Fibroblast of skin of abdomen (primary cell): ENCODE measurements around the gene NUAK1.
A peak's percentile ranks its signal among the peaks of the same experiment; 100 is the strongest.

ENCODE experiments used
- DNase-seq: peaks from one replicate; pipeline ENCODE4 v3.0.0-alpha.2; 2013

Gene NUAK1

DNA sequence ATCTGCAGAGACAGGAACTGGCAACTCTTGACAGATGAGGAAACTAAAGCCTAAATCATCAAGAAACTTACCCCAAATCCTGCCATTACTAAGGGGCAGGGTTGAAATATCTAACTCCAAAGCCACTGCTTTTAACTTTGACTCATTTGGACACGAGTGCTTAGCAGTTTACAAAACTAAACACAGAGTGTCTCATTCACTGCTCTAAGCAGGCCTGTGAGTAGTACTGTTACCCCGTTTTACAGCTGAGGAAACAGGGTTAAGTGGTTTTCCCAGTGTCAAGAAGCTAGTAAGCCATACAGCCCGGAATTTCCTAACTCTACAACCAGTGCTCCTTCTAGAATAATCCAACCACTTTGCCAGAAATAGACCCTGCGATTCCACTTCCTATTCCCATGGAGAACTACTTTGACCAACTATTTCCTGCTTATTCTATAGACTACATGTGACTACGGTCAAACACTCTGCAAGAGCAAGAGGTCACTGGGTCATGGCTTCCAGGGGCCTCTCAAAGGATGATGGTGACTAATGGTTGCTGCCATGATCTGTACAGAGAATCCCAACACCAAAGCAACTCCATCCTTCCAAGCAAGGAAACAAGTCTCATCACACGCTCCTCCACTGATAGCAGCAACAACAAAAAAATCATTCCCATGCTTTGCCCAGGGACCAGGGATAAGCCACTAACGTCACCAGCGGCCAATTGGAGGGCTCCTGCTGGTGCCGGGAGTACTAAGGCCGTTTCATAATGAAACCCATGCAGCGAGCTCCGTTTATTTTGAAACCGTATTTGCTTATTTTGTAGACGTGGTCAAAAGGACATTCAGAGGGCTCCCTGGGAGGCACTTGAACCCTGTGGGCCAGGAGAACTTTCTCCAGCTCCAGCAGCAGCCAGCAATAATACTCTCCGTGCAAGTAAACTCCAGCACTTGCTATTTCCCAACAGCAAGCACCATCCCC, 56.3 kb downstream of the NUAK1 start:
- no peak for DNase-seq

DNA sequence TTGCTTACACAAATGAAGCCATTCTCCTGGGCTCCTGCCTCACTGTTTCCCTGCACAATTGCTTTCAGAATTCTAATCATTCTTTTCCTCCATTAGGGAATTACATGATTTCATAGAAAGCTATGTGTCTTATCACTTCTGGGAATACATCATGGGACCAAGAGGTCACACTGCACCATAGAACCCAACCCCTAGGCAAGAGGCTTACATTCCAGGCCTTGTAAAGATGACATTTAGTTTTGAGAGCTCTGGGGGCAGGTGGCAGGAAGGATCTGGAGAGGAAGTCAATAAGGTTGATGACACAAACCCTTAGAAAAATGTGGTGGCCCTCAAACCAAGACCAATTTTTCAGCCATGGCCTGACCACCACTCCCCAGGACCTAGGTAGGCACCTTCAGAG, 57.1 kb downstream of the NUAK1 start:
- peak; percentile 57 for DNase-seq

DNA sequence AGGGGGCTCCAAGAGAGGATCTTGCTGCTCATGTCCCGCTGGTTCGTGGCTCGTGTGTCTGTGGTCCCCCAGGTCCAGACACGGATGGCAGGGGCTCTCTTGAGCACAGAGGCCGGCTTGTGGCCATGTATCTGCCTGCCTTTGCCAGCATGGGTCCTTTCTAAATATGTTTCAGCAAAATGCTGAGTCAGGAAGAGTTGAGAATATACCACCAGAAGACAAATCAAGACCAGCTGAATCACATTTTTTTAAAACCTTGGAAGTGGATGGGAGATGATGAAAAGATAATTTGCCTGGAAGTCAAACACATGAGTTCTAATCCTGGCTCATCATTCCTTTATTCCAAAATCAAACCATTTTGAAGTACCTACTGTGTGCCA, 58.0 kb downstream of the NUAK1 start:
- DNase-seq = peak; percentile 76

DNA sequence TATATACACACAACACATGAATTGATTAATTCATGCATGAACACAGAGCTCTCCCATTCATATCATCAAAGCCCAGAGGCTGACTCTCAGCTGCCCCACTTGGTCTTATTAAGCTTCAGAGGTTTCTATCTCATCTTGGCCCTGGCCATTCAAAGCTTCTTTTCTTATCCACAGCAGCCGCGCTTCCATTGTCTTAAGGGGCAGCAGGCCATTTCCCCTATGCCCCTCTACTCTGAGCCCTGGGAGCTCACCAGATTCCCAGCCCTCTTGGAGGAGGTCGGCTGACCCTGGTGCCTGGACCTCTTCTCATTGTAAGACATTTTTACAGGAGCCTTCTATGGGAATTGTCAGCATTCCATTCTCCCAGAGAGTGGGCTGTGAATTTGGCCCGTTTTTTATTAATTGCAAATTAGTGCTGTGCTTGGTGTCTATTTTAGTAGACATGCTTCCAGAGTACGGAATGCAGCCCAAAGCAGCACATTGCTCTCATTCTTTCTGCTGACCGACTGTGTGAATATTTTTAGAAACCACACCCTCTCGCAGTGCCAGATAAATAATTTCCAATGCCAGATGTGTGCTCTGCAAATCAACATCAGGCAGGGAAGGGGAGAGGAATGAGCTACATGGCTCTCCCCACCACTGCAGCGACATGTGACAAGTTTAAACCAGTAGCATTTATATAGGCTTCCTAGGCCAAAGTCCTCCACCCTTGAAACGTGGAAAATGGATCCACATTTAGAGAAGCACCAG, 58.5 kb downstream of the NUAK1 start:
- DNase-seq = peak; percentile 95

DNA sequence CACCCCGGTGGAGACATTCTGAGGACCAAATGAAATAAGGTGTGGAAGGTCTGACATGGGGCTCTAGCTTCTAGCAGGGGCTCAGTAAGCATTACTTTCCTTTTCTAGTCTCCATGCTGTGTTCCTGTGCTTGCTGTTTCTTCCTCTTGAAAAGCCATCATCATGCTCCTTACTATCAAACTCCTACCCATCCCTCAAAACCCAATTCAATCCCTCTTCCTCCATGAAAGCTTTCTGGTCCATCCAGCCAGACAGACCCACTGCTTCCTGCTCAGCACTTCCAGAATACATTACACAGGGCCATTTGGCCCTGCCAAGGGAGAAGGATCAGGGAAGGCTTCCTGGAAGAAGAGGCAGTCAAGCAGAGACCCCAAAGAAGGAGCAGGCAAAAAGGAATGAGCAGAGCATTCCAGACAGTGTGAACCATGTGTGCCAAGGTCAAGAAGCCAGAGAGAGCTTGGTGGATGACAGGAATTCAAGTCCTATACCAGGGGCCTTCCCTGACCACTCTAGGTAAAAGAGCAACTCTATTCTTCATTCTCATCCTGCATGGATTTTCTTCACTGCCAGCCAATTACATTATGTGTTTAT, 59.5 kb downstream of the NUAK1 start:
- DNase-seq = no peak

DNA sequence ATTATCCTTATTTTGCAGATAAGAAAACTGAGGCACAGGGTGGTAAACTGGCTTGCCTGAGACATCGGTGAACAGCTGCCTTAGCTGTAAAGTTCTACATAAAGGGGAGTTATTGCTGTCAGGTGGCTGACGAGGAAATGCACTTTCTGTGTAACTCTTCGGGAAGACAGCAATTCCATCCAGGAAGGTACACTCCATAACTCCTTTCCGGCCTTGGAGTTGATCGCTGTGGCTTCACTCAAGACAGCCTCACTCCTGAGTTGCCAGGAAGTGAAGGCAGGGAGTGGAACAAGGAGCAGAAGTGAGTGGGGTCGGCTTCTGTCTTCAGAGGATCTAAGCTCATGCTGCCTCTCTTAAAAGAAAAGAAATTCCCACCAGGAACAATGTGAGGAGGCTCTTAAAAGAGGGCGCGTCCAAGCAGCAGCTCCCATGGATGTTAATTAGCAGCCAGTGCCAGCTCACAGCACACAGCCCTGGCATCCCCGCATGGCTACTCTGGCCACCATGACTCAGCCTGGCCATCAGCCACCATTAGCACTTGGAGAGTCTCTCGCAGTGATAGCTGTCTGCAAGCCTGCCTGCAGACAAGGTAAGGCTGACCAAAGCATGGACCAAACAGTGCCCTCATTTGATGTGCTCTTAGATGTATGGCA, 60.3 kb downstream of the NUAK1 start:
- DNase-seq = peak; percentile 70

DNA sequence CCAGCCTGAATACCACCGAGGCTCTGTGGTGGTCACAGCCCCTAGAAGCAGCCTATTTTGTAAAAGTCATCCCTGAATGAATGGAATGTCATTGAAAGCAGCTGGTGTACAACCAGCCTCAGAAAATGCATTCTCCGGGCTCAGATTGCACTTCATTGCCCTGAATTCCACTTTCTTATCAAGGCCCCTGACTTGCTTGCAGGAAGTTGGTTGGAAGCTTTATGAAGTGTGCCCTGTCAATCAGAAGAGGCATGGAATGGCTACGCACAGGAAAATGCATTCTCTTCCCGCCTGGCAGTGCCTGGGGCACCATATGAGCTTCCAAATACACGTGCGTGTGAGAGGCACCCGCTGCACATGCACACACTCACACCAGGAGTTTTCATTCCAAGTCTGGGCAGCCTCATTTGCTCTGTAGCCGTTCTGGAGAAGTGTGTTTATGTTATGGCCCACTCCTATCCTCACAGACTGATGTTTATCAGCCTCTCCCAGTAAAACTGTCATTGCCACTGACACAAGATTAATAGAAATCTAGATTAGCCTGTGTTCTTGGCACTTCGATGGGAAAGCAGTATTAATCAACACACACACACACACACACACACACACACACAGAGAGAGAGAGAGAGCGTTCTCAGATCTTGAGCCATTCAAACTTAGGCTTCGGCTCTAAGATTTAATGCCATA, 63.9 kb downstream of the NUAK1 start:
- peak; percentile 88 for DNase-seq

DNA sequence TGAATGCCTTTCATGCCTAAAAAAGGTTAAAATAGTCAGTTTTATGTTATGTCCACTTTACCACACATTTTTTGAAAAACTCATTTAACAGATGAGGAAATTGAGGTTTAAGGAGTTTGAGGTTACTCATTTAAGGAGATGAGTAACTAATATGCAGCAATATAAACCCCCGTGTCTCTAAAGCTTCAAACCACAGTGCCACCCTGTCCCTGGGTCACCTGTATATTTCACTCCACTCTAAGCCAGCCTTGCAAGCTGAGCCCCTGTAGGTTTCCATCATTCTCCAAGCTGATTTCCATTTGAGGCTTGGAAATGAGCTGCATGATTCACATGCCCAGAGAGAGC, 64.4 kb downstream of the NUAK1 start:
- DNase-seq = no peak

DNA sequence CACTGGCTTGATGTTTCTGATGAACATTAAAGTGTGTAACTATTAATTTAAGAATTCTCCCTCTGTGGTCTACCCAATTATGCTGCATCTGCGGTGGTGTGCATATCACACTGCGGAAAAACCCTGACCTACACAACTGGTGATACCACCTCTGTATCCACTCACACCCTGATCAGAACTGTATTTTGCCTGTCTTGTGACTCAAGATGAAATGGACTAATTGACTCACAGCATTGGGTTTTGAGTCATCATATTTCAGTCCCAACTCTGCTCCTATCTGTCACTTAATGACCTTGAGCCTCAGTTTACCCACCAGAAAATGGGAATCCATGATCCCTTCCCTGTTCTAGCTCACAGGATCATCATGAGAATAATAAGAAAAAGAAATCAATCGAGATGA, 65.6 kb downstream of the NUAK1 start:
- DNase-seq = no peak

DNA sequence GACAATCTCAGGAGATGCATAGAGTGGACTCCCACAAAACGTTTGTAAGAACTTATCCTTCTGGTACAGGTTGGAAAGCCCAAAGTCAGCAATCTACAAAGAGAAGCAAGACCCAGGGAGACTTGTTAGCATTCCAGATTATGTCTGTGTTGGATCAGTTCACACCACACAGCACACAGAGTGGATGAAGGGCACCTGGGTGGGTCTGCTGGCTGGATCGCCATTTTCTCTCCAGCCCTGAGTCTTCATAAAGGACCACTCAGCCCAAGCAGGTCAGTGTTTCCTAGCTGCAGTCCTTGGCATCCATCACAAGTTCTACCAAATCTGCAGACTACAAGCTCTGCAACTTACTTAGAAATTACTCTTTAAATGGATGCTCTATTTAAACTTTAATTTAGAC, 66.0 kb downstream of the NUAK1 start:
- no peak for DNase-seq

DNA sequence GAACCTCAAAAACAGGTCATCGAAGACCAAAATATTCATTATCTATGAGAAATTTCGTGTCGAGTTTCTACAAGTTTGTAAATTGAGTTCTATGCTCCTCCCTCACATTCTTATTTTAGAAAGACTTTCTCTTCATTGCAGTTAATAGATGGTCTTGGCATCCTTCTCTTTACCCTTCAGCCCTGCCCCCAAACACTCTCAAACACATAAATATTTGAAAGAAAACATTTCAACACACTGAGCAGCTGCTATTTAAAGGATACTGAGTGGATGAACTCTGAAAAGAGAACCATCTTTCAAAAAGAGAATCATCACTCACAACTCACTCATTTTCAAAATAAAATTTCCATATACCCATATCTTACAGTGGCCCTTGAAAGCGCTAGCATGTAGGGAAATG, 67.1 kb downstream of the NUAK1 start:
- DNase-seq = peak; percentile 55

DNA sequence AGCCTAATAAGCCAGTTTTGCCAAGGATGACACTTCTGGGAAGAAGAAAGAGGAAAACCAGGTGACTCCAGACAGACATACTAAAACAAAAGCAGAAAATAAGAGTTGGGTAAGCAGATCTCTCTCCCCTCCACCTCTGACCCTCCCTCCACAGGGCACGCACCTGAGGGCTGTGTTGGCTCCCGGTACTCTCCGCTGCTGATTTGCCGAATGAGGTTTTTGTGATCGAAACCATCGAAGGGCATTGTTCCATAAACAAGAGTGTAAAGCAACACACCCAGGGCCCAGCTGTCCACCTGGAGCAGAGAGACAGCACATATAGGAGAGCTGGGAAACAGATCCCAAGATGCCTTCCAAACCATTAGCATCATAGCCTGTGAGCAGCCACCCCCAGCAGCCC, 68.1 kb downstream of the NUAK1 start:
- no peak for DNase-seq

DNA sequence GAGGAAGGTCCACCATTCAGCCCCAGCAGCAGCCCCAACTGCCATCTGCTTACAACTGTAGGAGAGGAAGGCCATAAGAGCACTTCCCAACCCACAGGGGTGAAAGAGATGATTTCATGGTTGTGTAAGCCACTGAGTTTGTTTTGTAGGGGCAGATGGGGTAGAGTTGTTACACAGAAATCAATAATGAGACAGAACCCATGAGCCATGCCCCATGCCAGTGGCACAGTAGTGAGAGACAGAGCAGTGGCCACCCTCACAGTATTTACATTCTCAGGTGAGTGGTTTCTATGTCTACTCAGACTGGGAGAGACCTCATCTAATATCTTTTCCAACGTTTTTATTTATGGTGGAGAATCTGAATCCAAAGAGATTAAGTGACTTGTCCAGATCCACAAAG, 68.6 kb downstream of the NUAK1 start:
- no peak for DNase-seq

DNA sequence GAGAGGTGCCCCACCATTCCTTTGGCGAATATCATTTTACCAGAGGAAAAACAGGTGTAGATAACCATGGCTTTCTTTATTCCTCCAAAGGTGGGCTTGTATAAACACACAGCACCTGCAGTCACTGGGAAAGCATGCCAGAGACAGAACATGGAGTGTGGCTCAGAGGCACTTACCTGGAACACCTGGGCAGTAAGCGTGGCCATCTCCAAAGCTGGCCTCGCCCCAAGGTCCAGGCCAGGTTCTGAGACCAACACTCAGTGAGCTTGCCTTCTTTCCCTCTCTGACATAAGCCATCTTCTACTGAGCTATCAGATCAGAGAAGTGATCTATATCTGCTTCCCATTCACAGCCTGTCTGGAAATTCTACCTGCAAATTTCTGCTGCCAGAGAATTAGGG, 70.5 kb downstream of the NUAK1 start:
- DNase-seq = no peak

DNA sequence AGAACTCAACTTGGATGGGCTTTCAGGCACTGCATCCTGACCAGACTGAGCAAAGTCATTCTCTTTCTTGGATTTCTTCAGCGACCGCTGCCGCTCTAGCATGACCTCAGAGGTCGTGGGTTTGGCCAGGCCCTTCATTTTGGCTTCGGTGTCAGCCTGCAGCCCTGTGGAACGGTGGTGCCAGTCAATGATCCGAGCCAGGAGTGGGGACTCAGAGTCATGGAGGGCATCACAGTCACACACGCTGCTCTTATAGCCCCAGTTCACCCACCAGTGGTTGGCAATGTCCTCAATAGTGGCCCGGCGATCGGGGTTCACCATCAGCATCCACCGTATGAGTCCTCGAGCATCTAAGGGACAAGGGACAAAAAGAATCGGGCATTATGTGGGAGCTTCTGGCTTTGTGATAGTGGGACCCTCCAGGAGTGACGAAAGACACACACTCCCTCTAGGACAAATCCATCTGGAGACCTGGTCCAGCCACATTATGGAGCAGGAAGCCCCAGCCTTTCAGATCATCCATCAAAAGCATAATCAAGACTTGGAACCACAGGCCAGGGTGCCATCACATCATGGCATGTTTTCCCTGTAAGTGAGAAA, 71.0 kb downstream of the NUAK1 start:
- no peak for DNase-seq

DNA sequence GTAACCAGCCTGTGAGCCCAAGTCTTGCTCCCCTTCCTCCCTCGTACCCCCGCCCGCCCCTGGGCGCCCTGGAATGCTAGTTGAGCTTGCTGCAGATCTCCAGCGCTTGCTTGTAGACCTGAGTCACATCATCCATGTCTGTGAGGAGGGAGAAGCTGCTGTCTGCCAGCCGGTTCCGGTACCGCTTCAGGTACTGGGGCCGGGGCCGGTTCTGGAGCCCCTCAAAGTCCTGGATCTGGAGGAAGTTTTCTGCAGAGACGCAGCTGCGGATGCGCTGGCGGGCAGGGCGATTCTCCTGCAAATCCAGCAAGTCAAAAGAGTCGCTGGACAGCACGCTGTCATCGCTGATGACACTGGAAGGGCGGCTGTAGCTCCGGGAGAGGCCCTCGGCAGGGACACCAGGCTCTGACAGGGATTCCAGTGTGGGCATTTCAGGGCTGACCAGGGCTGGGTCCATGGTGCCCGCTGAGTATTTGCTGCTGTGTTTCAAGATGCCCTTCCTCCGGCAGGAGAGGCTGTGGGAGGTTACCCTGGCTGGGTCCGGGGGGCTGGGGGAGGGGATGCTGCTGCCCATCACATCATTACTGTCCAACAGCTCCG, 71.9 kb downstream of the NUAK1 start:
- no peak for DNase-seq

DNA sequence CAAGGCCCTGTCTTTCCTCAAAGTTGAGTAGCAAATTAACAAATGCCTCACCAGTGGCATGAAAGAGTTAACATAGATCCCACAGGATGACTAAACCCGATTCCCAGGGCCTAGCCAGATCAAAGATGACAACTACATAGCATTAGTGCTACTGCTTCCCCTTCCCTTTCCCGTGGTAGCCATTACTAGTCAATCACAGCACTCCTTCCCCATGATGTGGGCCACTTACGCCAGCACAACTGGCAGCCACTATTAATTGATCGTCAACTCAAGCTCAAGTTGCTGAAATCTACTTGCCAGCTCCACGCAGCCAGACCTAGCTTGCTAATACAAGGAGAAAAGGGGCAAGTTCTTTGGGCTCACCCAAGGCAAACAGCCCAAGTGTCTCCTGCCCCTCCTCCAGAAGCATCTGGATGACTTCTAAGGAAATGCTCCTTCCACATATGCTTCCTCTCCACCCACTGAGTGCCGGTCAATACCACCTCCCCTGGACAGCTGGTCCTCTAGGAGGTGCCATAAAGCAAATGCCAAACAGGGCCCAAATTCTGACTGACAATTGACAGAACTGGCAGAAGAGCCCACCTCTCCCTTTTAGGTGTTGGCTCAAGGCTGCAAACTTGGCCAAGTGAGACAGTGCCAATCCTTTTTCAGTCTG, 72.6 kb downstream of the NUAK1 start:
- peak; percentile 28 for DNase-seq

DNA sequence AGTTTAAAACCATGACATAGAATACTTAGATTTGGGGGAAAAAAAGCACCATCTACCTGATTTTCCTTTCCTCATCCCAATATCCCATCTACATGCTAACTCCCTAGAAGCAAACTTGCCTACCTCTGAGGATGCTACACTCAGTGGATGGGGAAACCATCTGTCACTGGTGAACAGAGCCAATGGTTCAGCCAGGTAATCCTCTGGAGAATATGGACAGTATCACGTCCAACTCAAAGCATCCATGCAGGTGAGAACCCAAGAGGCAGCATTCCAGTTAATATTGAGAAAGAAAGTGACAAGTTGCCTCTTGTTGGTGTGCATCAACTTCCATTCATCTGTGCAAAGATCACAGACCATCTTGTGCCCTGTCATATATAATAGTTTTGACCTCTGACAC, 73.2 kb downstream of the NUAK1 start:
- no peak for DNase-seq

DNA sequence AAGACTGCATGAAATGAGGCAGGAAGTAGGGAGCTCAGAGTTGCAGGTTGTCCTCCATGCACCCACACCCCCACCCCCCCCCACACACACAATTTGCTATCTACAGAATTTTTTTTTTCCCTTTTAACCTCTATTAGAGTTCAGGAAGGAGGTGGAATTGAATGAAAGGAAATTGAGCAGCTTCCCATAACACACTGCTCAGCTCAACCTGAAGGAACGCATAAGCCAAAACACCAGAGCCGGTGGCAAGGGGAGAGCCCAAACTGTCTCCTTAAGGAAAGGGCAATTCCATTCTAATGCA, 74.1 kb downstream of the NUAK1 start:
- DNase-seq = no peak

DNA sequence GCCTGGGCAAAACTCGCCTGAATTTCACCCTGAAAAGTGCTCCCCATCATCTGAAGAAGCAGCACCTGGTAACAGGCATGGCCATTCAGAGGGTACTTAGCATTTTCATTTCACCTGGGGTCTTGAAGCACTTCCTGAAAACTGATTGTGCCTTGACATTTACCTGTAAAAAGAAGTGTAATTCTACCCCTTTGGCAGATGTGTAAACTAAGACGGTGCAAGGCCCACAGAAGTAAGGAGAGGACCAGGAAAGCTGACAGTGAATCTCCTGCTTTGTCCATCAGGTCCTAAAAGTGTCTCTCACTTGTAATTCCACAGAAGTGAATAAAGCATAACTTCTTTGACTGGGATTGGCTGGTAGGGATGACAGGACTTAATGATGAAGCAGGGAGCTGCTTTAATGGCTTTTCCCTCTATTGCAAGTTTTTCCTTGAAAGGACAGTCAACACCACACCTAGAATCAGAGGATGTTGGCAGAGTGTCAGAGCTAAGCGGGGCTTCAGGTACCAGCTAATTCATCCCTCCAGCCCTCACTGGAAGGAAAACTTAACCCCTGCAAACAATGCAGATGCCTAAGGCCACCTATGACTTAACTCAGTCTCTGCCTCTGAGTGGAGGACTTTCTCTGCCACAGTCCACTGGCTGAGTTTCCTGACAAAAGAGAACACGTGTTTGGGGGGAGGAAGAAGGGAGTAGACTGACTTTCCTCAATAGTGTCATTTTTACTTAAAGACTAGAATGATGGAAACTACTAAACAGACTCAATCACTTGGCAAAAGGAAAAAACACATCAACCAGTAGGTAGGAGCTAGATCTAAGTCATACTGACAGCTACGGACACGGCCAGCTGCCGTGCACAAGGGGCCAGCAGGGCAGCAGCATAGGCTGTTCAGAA, 74.7 kb downstream of the NUAK1 start:
- DNase-seq = no peak
